GM19099 (cell line): ENCODE measurements around the gene SUPT6H.

ENCODE experiments used
- POLR2A ChIP-seq: IDR thresholded peaks from 3 replicates; pipeline ENCODE4 v1.6.1; 2011; ENCODE audit warnings: low read depth; ENCODE audit not compliant: insufficient read length; ENCODE audit errors: extremely low read depth

Gene SUPT6H

GRCh38 chr17:28641579-28641978 lies 20.4 kb upstream of the SUPT6H start:
- no peak for TF ChIP-seq POLR2A

GRCh38 chr17:28643983-28644786 lies 17.8 kb upstream of the SUPT6H start:
- no peak for TF ChIP-seq POLR2A

GRCh38 chr17:28644787-28645575 lies 17.0 kb upstream of the SUPT6H start, which contains the start of gene BLTP2:
Gene BLTP2, minus strand, starts transcription at chr17:28645158. Its CDS starts 102 bp downstream, at chr17:28645056.
- peak; percentile 92 for TF ChIP-seq POLR2A

- TF ChIP-seq POLR2A = no peak
Observed at GRCh38 chr17:28645576-28645939, 16.4 kb upstream of the SUPT6H start.

GRCh38 chr17:28646039-28646754 lies 15.8 kb upstream of the SUPT6H start:
- no peak for TF ChIP-seq POLR2A

- TF ChIP-seq POLR2A = no peak
Observed at GRCh38 chr17:28648698-28649097, 13.3 kb upstream of the SUPT6H start.

- no peak for TF ChIP-seq POLR2A
Observed at GRCh38 chr17:28655160-28655559, 6.8 kb upstream of the SUPT6H start.

GRCh38 chr17:28657756-28658155 lies 4.2 kb upstream of the SUPT6H start:
- TF ChIP-seq POLR2A = no peak

- TF ChIP-seq POLR2A = no peak
Observed at GRCh38 chr17:28662527-28662829, 473 bp downstream of the SUPT6H start.

- no peak for TF ChIP-seq POLR2A
Observed at GRCh38 chr17:28663723-28664122, 1.7 kb downstream of the SUPT6H start.

- no peak for TF ChIP-seq POLR2A
Observed at GRCh38 chr17:28665994-28666393, 4.0 kb downstream of the SUPT6H start.

GRCh38 chr17:28667870-28668269 lies 5.9 kb downstream of the SUPT6H start:
- TF ChIP-seq POLR2A = no peak

GRCh38 chr17:28669918-28670317 lies 7.9 kb downstream of the SUPT6H start:
- no peak for TF ChIP-seq POLR2A

- no peak for TF ChIP-seq POLR2A
Observed at GRCh38 chr17:28675490-28675889, 13.5 kb downstream of the SUPT6H start.

- TF ChIP-seq POLR2A = no peak
Observed at GRCh38 chr17:28675980-28676379, 14.0 kb downstream of the SUPT6H start.
